ENCODE data around the gene NCS1.
A peak's percentile ranks its signal among the peaks of the same experiment; 100 is the strongest.

The NCS1 gene

DNA sequence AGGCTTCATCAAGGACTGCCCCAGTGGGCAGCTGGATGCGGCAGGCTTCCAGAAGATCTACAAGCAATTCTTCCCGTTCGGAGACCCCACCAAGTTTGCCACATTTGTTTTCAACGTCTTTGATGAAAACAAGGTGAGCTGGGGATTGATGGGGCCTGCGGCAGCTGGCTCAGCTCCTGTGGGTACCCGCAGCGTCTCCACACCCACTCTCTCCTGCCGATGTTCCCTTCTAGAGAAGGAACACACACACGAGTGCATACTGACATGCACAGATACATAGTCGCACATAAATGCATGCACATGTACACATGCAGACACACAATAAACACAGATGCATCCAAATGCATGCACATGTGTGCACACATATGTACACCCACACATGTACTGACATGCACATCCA lies 45.6 kb downstream of the NCS1 start:
- DNase-seq: no peak

DNA sequence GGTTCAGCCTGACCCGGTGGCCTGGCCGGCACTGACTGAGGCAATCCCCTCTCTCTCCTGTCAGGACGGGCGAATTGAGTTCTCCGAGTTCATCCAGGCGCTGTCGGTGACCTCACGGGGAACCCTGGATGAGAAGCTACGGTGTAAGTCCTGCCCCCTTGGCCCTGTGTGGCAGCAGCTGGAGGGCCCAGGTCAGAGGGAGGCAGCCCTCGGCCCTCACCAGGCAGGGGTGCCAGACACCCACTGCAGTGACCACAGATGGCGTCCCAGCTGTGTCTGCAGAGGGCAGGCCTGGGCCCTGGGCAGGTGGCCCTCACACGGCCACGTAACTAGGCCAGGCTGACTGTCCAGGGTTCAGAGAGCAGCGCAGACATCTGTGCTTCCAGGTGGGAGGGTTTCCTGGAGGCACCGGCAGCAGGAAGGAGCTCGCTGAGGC lies 47.5 kb downstream of the NCS1 start:
- DNase-seq: no peak

DNA sequence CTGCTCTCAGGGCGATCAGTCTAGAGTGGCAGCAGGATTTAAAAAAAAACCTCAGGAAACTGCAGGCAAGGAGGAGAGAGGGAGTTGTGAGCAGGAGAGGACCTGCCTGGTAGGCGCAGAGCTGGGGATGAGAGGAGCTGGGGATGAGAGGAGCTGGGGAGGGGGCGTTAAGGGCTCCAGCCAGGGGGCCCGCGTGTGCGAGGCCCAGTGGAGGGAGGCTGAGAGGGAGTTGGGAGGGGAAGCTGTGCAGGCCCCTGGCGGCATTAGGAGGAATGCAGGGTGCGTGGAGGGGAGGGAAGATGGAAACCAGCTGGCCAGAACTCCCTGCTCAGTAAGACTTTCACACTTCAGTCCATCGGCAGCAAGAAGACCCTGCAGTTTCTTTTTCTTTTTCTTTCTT lies 48.1 kb downstream of the NCS1 start:
- DNase-seq: no peak

DNA sequence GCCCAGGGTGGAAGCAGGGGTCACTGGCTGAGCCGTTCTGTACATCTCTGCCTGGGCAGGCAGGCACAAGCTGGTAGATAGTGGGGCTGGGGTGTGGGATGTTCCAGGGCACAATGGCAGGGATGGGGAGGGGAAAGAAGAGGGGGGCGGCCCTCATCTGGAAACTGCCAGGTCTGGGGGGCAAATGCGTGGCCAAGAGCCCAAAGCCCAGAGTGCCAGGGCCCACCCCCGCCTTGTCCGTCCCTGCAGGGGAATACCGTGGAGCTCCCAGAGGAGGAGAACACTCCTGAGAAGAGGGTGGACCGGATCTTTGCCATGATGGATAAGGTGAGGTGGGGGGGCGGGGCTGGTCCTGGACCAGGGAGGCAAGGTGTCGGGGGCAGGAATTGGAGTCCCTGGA lies 50.6 kb downstream of the NCS1 start:
- DNase-seq: no peak

DNA sequence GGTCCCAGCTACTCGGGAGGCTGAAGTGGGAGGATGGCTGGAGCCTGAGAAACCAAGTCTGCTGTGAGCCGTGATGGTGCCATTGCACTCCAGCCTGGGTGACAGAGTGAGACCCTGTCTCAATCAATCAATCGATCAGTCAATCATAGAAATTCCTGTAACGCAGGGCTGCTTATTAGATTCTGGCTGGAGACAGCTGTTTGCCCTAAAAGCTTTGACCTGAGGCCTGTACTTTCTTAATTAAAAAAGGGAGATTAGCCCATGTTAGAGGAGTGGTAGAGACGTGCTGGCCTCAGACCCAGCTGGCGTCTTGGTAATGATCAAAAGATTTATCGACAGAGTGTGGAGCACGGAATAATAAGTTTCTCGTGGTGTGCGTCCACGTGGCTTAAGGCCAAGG lies 52.9 kb downstream of the NCS1 start:
- no peak for DNase-seq

DNA sequence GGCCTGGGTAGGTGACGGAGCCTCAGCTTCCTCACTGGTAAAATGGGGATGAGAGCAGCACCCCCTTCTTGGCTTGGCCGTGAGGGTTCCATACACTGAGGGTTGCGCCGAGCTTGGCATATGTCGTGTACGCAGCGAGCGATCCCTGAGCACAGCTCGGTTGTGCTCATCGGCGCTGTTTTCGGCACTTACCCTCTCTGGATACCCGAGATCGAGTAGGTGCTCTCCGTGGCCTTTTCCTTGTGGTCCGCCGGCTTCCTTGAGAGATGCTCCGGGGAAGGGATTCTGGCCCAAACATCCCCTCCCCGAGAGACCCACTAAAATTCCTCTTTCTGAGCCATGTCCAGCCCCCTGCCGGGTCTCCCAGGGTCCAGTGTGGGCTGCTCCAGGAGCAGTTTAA lies 53.4 kb downstream of the NCS1 start:
- no peak for DNase-seq

DNA sequence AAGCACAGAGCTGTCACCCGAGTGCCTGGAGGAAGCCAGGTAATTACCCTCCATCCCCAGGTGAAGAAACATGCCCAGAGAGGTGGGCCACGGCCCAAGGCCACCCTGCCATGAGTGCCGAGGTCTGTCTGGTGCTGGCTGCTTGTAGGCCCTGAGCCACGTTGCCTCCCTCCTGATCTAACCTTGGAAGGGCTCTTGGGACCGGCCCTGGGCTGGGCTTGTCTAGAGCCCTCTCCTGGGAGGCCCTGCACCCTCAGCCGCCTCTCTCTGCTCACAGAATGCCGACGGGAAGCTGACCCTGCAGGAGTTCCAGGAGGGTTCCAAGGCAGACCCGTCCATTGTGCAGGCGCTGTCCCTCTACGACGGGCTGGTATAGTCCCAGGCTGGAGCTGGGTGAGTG lies 53.9 kb downstream of the NCS1 start:
- no peak for DNase-seq

DNA sequence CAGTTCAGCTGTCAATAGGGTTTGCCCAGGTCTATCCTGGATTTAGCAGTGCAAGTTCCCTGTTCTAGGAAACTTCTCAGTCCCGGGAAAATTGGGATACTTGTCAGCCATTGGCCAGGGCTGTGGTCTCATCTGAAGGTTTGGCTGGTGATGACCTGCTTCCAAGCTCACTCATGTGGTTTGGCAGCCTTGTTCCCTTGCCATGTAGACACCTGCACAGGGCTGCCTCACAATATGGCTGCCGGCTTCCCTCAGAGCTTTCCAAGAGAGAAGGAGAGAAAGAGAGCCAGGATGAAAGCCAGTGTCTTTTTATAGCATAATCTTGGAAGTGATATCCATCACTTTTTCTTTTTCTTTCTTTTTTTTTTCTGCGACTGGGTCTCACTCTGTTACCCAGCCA lies 55.6 kb downstream of the NCS1 start:
- no peak for DNase-seq

DNA sequence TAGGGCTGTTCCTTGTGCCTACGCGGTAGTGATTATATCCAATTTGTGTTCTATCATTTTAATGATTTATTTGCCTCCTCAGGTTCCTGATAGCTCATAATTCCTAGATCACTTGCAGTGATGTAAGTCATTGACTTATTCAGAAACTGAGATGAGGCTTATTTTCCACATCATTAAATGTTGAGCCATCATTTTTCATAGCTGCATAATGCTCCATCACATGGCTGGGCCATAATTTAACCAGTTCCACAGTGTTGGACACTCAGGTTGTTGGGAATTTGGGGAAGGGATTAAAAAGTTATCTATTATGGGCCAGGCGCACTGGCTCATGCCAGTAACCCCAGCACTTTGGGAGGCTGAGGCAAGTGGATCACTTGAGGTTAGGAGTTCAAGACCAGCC lies 57.6 kb downstream of the NCS1 start:
- no peak for DNase-seq

DNA sequence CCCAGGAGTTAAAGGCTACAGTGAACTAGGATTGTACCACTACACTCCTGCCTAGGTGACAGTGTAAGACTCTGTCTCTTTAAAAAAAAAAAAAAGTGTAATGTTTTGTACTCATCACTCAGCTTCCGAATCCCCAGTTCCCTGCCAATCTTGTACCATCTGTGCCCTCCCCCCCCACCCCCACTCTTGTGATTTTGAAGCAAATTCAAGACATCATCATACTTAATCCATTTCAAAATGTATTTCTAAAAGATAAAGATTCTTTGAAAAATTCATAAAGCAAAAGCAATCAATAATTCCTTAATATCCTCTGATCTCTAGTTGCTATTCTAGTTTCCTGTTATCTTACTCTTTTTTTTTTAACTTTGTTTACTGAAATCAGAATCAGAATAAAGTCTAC lies 58.4 kb downstream of the NCS1 start:
- no peak for DNase-seq

DNA sequence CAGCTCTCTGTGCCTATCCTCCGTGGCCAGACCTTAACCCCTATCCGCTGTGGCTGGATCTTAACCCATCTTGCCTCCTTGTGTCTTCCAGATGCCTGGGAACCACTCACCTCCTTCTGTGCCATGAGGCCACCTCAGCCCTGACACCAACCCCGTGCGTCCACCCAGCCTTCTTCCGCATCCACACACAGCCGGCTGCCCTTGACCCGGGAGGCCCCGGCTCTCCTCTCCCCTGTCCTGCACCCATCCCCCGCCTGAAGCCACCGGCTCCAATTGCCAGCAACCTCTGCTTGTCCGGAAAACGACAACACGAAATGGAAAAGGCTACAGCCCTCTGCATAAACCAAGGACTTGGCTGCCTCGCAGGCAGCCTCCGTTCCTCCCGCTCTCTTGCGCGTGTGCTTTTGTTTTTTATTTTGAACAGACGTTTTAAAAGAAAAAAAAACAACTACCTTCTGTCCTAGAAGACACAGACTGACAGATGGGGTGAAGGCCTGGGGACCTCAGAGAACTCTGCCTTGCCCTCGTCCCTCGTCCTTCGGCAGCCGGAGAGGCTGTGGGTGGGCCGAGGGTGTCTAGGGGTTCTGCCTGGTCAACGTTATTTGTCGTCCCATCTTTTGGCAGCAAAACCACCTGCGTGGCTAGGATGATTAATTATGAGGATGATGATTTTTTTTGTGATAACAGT lies 60.8 kb downstream of the NCS1 start:
- no peak for DNase-seq

DNA sequence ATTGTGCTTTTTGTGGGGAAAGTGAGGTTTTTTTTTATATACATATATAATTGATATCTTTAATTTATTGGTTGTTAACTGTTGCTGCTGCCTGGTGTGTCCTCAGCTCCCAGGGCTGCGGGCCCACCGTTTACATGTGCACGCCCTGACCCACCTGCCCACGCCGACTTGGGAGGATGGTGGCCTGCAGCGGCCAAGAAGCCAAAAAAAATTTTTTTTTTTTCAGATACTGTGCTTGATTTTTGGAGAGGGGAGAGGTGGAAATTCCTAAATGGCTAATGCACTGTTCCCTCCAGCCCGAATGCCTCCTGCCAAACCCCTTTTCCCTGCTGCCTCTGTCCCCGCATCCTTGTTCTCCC lies 61.4 kb downstream of the NCS1 start:
- no peak for DNase-seq

DNA sequence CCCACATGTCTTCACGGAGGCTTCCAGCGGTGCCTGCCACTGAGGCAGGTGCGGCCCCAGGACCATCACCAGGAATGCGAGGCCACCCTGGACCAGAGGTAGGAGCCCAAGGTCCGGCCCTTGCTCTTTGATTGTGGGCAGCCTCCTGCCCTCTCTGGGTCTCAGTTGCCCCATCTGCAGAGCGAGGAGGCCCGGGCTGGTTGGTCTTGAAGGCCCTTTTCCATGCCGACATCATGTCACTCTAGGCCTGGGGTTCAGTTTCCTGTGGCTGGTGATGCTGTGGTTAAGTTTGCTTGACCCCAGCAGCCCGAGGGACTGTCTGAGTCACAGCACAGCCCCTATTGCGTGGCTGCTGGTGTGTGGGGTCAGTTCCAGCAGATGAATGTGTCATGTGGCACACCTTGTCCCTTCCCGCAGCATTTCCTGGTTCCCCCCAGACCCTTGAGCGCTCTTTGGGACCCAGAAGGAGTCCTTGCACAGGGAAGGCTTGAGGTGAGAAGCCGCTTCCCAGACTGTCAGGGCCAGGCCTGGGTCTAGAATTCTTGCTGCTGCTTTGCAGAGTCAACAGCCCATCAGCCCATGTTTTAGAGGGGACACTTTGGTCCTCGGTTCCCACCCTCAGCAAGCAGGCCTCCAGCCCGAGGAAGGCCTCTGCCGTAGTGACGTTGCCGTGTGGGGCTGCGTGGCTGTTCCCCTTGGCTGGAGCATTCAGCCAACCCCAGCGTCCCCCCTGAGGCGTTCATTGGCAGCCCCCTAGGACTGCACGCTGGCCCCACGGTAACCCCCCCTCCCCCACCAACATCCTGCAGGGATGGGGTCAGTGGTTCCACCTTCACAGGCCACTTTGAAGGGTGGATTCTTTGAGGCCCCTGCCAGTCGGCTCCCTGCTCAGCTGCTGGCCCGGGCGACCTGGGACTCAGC lies 62.4 kb downstream of the NCS1 start:
- no peak for DNase-seq

DNA sequence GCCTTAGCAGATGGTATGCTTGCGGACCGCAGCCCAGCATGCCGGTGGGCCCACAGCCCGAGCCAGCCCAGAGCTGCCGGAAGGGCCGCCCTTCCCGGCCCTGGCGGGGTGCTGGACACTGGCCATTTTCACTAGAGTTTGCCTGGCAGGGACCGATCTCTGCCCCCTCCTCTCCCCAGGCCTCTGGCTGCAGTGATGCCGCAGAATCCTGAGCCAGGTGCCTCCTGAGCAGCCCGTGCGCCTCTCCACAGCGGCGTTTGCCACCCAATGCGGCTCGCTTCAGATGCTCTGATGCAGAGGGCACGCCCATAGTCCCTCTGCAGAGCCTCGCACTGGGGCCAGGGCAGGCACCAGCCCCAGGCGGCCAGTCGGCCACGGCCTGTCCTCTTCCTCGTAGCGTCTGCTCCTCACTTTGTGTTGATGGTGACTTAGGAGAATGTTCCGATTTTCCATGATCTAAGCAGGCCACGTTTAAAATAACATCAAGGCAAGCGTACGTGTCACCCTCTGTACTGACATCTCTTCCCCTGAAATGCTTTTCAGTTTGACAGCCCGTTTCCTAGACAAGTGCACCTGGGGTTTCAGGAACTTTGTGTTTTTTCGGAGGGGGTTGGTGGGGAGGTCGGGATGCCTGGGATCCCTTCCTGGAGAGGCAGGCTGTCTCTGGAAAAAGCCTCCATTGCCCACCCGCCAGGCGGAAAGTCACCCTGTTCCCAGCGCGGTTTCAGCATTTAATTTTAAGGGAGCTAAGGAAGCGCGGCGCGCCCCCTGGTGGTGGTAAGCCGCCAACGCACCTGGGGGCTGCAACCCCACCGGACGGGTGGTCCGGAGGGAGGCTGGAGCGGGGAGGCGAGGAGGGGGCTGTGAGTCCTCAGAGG lies 63.6 kb downstream of the NCS1 start:
- DNase-seq: peak; percentile 69

DNA sequence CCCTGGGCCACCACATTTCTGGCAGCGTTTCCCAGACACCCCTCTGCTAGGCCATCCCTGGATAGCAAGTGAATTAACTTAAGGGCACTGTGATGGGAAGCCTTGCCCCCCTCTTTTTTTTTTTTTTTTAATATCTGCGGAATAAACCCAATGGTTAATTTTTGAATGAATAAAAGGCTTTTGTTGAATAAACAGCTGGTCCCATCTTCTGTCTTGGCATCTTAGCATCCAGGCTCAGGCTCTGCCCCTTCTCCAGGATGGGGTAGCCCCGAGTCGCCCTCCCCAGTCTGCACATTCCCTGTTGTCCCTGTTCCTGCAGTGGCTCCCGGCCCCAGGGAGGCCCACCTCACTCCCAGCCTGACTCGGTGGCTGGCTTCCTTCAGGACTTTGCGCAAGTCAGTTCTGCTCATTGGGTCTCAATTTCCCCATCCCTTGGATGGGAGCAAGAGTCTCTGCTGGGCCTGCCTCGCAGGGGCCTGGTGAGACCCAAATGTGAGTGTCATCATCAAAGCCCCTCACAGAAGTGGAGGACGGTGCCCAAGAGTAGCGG lies 64.3 kb downstream of the NCS1 start:
- no peak for DNase-seq

DNA sequence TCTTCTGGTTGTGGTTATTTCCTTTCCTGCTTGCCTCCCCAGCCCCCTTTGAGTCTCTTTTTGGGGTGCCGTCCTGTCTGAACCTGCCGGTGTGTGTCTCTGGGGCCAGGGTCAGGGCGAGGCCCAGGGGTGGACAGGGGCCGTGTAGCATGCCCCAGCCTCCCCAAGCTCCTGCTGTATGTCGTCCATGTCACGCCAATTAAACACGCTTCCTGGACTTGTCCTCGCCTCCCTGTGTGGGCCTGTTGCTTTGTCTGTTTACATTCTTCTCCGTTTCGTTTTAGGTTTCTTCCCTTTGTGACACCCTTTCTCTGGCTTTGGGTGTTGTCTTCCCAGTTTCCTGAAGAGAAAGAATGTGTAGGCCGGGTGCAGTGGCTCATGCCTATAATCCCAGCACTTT lies 64.9 kb downstream of the NCS1 start:
- no peak for DNase-seq

DNA sequence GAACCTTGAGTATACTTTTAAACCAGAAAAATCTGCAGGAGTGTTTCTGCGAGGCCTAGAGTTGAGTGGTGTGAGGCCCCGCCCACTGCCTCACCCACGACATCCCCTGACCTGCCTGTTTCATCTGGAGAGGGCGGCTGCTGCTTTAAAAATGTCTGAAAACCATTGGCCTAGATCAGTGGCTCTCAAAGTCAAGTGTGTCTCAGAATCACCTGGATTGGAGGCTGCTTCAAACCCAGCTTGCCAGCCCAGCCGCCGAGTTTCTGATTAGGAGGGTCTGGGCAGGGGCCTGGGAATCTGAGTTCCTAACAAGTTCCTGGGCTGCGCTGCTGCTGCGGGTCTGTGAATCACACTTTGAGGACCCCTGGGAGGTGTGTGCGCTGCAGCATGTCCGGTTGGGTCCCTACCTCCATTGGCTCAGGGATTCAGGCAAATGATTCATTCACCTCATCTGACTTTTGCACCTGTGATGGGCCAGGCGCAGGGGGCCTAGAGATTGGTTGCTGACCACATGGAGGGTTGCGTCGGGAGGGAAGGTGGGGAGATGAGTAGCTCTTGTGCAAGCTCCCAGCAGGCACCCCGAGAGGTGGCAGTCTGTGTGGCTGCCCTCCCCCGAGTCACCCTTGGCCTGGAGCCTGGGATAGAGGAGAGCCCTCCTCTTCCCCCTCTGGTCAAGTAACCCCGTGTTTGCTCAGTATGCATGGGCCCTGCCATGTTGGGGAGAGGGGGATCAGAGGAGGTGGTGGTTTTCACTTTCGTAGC lies 65.7 kb downstream of the NCS1 start:
- no peak for DNase-seq

DNA sequence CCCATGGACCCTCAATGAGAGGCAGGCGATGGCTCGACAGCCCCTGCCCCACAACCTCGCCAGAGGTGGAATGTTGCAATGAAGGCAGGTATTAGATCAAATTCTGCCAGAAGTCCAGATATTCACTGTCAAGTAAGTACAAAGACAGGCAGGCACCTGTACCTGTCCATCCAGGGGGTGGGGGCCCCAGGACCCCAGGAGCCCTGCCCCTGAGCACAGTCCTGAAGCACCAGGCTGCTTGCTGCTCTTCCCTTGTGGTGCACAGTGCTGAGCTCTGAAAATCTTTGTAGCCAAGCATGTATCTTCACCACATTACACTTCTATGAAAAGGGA lies 67.1 kb downstream of the NCS1 start:
- DNase-seq: no peak

DNA sequence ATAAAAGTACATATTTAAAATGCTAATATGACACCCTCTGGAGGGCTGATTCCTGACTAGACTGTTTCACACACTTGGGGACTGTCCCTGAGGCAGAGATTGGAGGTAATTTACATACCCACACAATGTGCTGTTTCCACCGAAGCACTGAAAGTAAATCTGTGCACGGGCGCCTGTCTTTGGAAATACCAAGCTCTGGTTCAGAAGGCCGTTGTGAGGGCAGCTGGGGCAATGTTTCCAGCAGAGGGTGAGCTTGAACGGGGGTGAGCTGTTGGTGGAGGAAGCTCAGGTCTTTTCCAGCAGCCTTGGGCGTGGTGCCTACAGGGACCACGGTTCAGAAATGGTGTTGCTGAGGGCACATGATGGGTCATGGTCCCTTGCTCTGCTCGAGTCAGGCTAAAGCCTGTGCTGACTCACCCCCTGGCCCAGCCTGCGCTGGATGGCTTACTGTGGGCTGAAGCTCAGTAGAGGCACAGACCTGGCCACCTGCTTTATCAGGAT lies 67.6 kb downstream of the NCS1 start:
- peak; percentile 39 for DNase-seq

DNA sequence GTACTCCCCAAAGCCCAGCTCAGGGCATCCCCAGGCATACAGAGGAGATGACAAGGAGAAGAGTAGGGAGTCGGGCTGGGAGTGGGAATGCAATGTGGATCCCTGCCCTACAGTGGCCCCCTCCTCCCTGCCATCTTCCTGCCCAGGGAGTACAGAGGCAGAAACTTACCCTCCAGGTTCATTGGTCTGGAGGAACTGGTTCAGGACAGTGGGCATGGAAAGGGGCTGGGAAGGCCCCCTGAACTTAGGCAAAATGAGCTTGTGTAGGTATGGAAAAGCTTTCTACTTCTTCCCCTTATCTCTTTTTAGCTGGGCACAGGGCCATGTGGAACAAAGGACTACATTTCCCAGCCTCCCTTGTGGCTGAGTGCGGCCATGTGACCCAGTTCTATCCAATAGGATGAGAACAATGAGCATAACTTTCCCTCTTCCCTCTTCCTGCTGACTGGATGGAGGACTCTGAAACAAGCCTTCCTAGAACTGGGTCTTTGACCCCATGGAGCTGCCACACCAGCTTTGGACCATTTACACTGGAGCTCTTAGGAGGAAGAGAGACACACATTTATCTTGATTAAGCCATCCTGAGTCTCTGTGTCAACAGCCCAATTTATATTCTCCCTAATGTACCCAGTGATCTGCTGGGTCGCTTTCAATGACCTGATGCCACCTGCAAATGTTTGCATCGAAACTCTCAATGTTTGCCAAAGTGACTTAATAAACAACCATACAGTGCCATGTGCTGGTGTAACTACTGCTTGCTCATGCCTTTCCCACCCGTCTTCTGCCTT lies 68.4 kb downstream of the NCS1 start:
- peak; percentile 65 for DNase-seq

DNA sequence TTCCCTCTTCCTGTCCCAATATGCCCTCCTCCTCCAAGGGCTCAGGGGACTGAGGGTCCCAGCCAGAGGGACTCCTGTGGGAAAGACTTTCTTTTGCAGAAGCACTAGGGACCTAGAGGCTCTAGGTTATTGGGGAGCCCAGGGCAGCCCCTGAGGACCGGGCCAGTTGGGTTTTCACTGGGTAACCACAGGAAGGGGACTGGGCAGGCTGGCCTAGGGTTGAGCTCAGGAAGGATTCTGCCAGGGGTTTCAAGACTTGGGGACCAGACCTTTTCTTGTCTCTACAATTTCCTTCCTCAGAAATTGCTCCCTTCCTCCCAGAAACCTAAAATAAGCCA lies 69.0 kb downstream of the NCS1 start:
- no peak for DNase-seq

Measured in suppressor macrophage treated with lipopolysaccharide for 4 hours (primary cell).